Measurements from ENCODE around the gene VHLL. TPM values are rescaled to one million over a fixed set of nuclear protein-coding genes. Genes with fewer than 3 reads are reported as not detected.

VHLL gene
- total RNA-seq, 1 donor from 2014 or later, result not detected

DNA sequence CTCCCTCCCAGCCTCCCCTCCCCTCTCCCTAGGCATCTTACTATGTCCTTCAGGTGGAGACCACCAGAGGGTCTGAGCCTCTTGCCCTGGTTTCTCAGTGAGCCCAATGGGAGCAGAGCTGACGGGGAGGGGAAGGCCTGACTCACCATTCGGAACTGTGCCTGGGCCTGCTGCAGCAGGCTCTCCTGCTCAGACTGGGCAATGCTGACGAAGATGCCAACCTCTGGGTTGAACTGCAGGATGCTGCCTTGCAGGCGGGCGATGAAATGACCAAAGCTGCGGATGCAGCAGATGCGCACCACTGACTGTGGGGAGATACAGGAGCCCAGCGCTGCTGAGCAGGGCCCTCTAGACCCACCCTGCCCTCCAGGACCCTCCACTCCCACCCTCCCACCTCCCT lies 40.2 kb downstream of the VHLL start:
- no peak for DNase-seq (ENCODE audit: low spot score)
- no peak for ATAC-seq

DNA sequence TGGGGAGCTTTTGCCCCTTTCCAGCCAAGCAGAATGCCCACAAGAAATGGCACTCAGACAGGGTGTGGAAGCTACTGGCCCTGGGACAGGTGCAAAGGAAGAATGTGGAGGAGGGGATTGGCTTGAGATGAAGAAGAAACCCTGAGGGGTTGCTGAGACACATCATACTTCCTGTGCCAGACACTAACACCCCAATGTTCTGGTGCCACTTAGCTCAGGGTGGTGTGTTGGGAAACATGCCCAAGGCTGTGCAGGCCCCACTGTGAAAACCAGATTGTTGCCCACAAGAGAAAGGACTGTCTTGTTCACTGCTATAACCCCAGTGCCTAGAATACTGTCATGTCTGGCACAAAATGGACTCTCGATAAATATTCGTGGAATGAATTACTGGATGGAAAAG lies 41.4 kb downstream of the VHLL start:
- DNase-seq (ENCODE audit: low spot score) (no peak), ATAC-seq (no peak)

DNA sequence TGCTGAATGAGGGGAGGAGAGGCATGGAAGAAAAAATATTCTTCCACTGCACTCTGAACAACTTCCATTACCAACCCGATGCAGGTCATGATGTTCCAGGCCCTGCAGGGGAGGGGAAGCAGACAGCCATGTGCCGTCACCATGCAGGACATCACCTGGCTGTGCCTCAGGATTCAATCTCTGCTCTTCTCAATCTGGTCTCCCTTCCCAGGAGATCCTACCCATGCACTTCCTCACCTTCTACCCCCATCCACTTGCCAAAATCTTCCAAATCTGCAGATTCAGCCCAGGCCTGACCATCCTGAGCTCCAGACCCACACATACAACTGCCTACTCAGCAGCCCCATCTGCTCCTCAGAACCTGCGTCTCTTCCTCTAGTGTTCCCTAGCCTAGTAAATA lies 45.5 kb downstream of the VHLL start:
- ATAC-seq, result no peak

DNA sequence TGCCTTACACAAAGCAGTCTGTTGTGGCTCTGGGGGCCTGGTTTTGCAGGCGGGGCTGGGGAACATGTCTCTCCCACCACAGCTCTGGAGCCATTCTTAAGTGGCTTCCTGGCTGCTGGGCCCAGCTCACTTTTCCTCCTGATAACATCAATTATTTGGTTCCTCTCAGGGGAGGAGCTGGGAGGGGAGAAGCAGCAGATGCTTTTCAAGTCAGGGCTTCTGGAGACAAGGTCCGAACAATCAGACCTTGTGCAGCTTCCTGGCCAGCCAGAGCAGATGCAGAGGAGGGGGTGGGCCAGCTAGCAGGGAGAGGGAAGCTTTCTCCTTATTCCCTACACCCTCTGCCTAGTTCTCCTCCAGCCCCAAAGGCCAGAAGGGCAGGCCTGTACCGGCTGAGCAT lies 47.6 kb downstream of the VHLL start:
- DNase-seq (ENCODE audit: low spot score) (no peak), ATAC-seq (no peak)

More for the DNA sequence above, 45.5 kb downstream of the VHLL start:
- DNase-seq (ENCODE audit: low spot score), result no peak

DNA sequence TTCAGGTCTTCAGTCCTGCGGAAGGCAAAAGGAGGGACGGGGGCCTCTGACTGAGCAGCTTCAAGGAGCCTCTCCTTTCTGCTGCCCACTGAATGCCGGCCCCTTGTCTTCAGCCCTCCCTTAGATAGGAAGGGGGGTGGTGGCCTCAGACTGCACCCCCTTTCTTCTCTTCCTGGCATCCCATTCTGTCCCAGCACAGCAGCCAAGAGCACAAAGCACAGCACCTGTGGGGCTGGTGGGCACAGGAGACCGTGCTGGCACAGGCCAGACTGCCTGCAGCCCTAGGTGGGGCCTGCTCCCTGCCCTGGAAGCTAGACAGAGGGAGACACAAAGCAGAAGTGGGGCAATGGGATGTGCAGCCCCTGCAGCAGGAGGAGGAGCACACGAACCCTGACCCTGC lies 49.5 kb downstream of the VHLL start:
- ATAC-seq (no peak), DNase-seq (ENCODE audit: low spot score) (no peak)

Other genes with a start within 250 kb of the VHLL start
- 21.2 TPM for gene UBQLN4, start 245.5 kb downstream of the VHLL start, total RNA-seq
- 66.6 TPM for gene LAMTOR2, start 244.5 kb downstream of the VHLL start, total RNA-seq
- 1.7 TPM for gene RAB25, start 238.1 kb downstream of the VHLL start, total RNA-seq
- gene MEX3A, start 216.8 kb downstream of the VHLL start, total RNA-seq, result 1.1 TPM
- gene LMNA, start 184.6 kb downstream of the VHLL start, total RNA-seq, result 120 TPM
- 0.88 TPM for gene SEMA4A, start 145.7 kb downstream of the VHLL start, total RNA-seq
- 25.4 TPM for gene SLC25A44, start 105.2 kb downstream of the VHLL start, total RNA-seq
- gene PMF1, start 86.3 kb downstream of the VHLL start, total RNA-seq, result 26.6 TPM
- gene BGLAP, start 57.1 kb downstream of the VHLL start, total RNA-seq, result 1.8 TPM
- gene PAQR6, start 51.3 kb downstream of the VHLL start, total RNA-seq, result 3.3 TPM
- gene SMG5, start 16.5 kb downstream of the VHLL start, total RNA-seq, result 43.3 TPM
- gene TMEM79, start 15.0 kb downstream of the VHLL start, total RNA-seq, result 2.6 TPM
- 32.9 TPM for gene GLMP, start 3.6 kb downstream of the VHLL start, total RNA-seq
- 80.8 TPM for gene CCT3, start 39.0 kb upstream of the VHLL start, total RNA-seq
- gene TSACC, start 39.2 kb upstream of the VHLL start, total RNA-seq, result 0.40 TPM
- 2.8 TPM for gene RHBG, start 69.9 kb upstream of the VHLL start, total RNA-seq
- gene MEF2D, start 201.5 kb upstream of the VHLL start, total RNA-seq, result 17.5 TPM

Data from left lobe of liver (tissue), 2 donors.